ENCODE measurements around the gene MYH15.

DNA sequence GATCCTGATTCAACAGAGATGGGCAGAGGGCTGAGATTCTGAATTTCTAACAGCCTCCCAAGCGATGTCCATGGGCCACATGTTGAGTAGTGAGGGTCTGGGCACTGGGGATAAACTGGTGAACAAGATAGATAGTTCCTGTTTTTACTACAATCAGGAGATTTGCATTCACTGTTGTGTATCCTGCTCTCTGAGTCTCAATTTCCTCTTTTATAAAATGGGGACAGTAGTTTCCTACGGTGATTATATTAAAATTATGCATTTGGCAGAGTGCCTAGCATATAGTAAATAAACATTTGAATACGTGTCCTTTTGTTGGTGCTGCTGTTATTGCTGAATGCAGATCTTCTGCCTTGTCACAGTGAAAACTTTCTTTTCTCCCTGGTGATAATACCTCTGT is 102.5 kb downstream of the MYH15 start:
- TF ChIP-seq, protein P1, sequence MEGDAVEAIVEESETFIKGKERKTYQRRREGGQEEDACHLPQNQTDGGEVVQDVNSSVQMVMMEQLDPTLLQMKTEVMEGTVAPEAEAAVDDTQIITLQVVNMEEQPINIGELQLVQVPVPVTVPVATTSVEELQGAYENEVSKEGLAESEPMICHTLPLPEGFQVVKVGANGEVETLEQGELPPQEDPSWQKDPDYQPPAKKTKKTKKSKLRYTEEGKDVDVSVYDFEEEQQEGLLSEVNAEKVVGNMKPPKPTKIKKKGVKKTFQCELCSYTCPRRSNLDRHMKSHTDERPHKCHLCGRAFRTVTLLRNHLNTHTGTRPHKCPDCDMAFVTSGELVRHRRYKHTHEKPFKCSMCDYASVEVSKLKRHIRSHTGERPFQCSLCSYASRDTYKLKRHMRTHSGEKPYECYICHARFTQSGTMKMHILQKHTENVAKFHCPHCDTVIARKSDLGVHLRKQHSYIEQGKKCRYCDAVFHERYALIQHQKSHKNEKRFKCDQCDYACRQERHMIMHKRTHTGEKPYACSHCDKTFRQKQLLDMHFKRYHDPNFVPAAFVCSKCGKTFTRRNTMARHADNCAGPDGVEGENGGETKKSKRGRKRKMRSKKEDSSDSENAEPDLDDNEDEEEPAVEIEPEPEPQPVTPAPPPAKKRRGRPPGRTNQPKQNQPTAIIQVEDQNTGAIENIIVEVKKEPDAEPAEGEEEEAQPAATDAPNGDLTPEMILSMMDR (IDR thresholded peaks at IDR 0.05), result no peak
- TF ChIP-seq POLR2A (IDR thresholded peaks at IDR 0.05) (no peak), POLR2AphosphoS5 (IDR thresholded peaks at IDR 0.05) (no peak)

All from upper lobe of left lung (tissue), 4 donors.